Measurements from ENCODE around the gene TRPM6. TPM values are rescaled to one million over a fixed set of nuclear protein-coding genes. Genes with fewer than 3 reads are reported as not detected.

Gene TRPM6
- total RNA-seq, 1 experiment from 2014 or later, result 1.4 TPM

DNA sequence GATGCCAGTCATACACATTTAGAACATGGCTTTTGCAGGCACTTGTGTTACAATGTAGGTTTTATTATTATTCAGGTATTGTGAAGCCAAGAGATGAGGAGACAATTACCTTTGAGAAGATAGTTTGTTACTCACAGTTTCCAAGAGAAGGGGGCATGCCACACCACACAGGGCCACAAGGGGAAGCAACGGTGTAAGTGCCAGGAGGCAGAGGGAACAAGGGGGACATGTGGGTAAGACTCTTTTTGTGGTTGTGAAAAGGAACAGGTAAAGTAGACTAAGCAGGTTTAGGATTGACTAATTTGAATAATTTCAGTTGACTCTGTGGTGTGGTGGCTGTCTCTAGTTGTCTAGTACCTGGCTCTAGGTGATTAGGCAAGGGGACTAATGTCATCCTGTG is 191.2 kb downstream of the TRPM6 start:
- Mint-ChIP-seq H3K9me3 (no peaks in the 10 kb centered on the region), H3K4me3 (no peak overlapping the region), H3K27ac (no peak overlapping the region), H3K36me3 (no peaks in the 10 kb centered on the region), H3K27me3 (ENCODE audit: low read depth) (no peaks in the 10 kb centered on the region), H3K4me1 (no peaks in the 10 kb centered on the region)
- TF ChIP-seq GTF2I (CRISPR knock-in tag; conservative IDR thresholded peaks at IDR 0.05) (no peak), CREM (CRISPR knock-in tag; IDR thresholded peaks at IDR 0.05) (no peak), NFATC4 (CRISPR knock-in tag; IDR thresholded peaks at IDR 0.05) (no peak)
- TF ChIP-seq, protein P1, sequence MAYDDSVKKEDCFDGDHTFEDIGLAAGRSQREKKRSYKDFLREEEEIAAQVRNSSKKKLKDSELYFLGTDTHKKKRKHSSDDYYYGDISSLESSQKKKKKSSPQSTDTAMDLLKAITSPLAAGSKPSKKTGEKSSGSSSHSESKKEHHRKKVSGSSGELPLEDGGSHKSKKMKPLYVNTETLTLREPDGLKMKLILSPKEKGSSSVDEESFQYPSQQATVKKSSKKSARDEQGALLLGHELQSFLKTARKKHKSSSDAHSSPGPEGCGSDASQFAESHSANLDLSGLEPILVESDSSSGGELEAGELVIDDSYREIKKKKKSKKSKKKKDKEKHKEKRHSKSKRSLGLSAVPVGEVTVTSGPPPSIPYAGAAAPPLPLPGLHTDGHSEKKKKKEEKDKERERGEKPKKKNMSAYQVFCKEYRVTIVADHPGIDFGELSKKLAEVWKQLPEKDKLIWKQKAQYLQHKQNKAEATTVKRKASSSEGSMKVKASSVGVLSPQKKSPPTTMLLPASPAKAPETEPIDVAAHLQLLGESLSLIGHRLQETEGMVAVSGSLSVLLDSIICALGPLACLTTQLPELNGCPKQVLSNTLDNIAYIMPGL (CRISPR knock-in tag; IDR thresholded peaks at IDR 0.05), result no peak
- TF ChIP-seq, protein P2, sequence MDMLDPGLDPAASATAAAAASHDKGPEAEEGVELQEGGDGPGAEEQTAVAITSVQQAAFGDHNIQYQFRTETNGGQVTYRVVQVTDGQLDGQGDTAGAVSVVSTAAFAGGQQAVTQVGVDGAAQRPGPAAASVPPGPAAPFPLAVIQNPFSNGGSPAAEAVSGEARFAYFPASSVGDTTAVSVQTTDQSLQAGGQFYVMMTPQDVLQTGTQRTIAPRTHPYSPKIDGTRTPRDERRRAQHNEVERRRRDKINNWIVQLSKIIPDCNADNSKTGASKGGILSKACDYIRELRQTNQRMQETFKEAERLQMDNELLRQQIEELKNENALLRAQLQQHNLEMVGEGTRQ (CRISPR knock-in tag; IDR thresholded peaks at IDR 0.05), result no peak
- ATAC-seq (peak; percentile 87), DNase-seq (ENCODE audit: low spot score) (peak; percentile 24)
- POLR2A ChIA-PET, result no interaction called here
- CTCF ChIA-PET, result interaction anchor here (0.6 to 1.7 kb wide), 2 partner anchors 31 to 36 kb away, joined by 3 to 5 read pairs; no protein-coding TSS in a partner anchor

DNA sequence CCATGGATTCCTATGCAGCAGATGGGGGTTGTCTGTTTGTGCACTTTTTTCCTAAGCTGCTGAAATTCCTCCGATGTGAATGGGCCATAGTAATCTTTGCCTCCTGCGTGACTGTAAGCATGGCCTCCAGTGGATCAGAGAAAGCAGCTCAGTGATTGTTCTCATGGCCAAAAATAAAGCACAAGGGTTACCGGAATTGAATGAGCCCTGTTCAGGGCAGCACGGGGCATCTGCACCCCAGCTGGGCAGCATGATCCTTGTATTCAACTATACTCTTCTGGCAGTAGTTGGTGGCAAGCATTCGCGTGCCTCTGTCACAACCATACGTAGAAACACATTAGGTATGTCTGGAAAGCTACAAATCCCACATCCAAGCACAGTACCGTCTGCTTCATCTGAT is 196.7 kb downstream of the TRPM6 start:
- ChIA-PET POLR2A (no interaction called here), CTCF (interaction anchor here (1.1 kb wide), 1 partner anchor 52 kb away, joined by 3 read pairs; no protein-coding TSS in a partner anchor)
- Mint-ChIP-seq H3K9me3 (no peaks in the 10 kb centered on the region), H3K36me3 (no peaks in the 10 kb centered on the region), H3K4me3 (no peak overlapping the region), H3K27me3 (ENCODE audit: low read depth) (no peaks in the 10 kb centered on the region), H3K27ac (no peak overlapping the region), H3K4me1 (no peaks in the 10 kb centered on the region)
- DNase-seq (ENCODE audit: low spot score) (no peak), ATAC-seq (no peak)
- TF ChIP-seq CBFB (CRISPR knock-in tag; IDR thresholded peaks at IDR 0.05; ENCODE audit: low read depth), result no peak
- TF ChIP-seq, protein P3, sequence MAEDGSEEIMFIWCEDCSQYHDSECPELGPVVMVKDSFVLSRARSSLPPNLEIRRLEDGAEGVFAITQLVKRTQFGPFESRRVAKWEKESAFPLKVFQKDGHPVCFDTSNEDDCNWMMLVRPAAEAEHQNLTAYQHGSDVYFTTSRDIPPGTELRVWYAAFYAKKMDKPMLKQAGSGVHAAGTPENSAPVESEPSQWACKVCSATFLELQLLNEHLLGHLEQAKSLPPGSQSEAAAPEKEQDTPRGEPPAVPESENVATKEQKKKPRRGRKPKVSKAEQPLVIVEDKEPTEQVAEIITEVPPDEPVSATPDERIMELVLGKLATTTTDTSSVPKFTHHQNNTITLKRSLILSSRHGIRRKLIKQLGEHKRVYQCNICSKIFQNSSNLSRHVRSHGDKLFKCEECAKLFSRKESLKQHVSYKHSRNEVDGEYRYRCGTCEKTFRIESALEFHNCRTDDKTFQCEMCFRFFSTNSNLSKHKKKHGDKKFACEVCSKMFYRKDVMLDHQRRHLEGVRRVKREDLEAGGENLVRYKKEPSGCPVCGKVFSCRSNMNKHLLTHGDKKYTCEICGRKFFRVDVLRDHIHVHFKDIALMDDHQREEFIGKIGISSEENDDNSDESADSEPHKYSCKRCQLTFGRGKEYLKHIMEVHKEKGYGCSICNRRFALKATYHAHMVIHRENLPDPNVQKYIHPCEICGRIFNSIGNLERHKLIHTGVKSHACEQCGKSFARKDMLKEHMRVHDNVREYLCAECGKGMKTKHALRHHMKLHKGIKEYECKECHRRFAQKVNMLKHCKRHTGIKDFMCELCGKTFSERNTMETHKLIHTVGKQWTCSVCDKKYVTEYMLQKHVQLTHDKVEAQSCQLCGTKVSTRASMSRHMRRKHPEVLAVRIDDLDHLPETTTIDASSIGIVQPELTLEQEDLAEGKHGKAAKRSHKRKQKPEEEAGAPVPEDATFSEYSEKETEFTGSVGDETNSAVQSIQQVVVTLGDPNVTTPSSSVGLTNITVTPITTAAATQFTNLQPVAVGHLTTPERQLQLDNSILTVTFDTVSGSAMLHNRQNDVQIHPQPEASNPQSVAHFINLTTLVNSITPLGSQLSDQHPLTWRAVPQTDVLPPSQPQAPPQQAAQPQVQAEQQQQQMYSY (CRISPR knock-in tag; IDR thresholded peaks at IDR 0.05), result no peak
- no peak for TF ChIP-seq TCF7 (CRISPR knock-in tag; IDR thresholded peaks at IDR 0.05; ENCODE audit: low read depth)
- no peak for TF ChIP-seq EMX1 (CRISPR knock-in tag; IDR thresholded peaks at IDR 0.05)
- TF ChIP-seq, protein P1 (CRISPR knock-in tag; IDR thresholded peaks at IDR 0.05), result no peak
- TF ChIP-seq, protein P4, sequence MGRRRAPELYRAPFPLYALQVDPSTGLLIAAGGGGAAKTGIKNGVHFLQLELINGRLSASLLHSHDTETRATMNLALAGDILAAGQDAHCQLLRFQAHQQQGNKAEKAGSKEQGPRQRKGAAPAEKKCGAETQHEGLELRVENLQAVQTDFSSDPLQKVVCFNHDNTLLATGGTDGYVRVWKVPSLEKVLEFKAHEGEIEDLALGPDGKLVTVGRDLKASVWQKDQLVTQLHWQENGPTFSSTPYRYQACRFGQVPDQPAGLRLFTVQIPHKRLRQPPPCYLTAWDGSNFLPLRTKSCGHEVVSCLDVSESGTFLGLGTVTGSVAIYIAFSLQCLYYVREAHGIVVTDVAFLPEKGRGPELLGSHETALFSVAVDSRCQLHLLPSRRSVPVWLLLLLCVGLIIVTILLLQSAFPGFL (CRISPR knock-in tag; IDR thresholded peaks at IDR 0.05; ENCODE audit: borderline replicate concordance), result no peak
- no peak for TF ChIP-seq SMAD4 (CRISPR knock-in tag; IDR thresholded peaks at IDR 0.05)
- no peak for TF ChIP-seq KAT7 (CRISPR knock-in tag; IDR thresholded peaks at IDR 0.05; ENCODE audit: borderline replicate concordance)
- TF ChIP-seq ZNF263 (CRISPR knock-in tag; IDR thresholded peaks at IDR 0.05; ENCODE audit: low read depth), result no peak
- TF ChIP-seq ESRRA (CRISPR knock-in tag; IDR thresholded peaks at IDR 0.05; ENCODE audit: borderline replicate concordance), result no peak
- no peak for TF ChIP-seq TEAD4 (CRISPR knock-in tag; IDR thresholded peaks at IDR 0.05)
- no peak for TF ChIP-seq TEAD1 (CRISPR knock-in tag; IDR thresholded peaks at IDR 0.05)
- no peak for TF ChIP-seq OVOL2 (CRISPR knock-in tag; IDR thresholded peaks at IDR 0.05; ENCODE audit: borderline replicate concordance)
- no peak for TF ChIP-seq ZNF317 (CRISPR knock-in tag; IDR thresholded peaks at IDR 0.05; ENCODE audit: borderline replicate concordance, low read depth)
- TF ChIP-seq ELF4 (CRISPR knock-in tag; IDR thresholded peaks at IDR 0.05; ENCODE audit: low read depth), result no peak
- TF ChIP-seq, protein P5, sequence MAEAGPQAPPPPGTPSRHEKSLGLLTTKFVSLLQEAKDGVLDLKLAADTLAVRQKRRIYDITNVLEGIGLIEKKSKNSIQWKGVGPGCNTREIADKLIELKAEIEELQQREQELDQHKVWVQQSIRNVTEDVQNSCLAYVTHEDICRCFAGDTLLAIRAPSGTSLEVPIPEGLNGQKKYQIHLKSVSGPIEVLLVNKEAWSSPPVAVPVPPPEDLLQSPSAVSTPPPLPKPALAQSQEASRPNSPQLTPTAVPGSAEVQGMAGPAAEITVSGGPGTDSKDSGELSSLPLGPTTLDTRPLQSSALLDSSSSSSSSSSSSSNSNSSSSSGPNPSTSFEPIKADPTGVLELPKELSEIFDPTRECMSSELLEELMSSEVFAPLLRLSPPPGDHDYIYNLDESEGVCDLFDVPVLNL (CRISPR knock-in tag; IDR thresholded peaks at IDR 0.05; ENCODE audit: borderline replicate concordance, low read depth), result no peak
- TF ChIP-seq NR2C2 (CRISPR knock-in tag; IDR thresholded peaks at IDR 0.05), result no peak
- TF ChIP-seq ATF1 (CRISPR knock-in tag; IDR thresholded peaks at IDR 0.05), result no peak
- no peak for TF ChIP-seq GRHL2 (CRISPR knock-in tag; IDR thresholded peaks at IDR 0.05; ENCODE audit: insufficient replicate concordance, severe bottlenecking)
- TF ChIP-seq, protein P6, sequence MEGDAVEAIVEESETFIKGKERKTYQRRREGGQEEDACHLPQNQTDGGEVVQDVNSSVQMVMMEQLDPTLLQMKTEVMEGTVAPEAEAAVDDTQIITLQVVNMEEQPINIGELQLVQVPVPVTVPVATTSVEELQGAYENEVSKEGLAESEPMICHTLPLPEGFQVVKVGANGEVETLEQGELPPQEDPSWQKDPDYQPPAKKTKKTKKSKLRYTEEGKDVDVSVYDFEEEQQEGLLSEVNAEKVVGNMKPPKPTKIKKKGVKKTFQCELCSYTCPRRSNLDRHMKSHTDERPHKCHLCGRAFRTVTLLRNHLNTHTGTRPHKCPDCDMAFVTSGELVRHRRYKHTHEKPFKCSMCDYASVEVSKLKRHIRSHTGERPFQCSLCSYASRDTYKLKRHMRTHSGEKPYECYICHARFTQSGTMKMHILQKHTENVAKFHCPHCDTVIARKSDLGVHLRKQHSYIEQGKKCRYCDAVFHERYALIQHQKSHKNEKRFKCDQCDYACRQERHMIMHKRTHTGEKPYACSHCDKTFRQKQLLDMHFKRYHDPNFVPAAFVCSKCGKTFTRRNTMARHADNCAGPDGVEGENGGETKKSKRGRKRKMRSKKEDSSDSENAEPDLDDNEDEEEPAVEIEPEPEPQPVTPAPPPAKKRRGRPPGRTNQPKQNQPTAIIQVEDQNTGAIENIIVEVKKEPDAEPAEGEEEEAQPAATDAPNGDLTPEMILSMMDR (IDR thresholded peaks at IDR 0.05), result no peak
